D341Med (cell line): ENCODE data around the gene GCNT4.
A peak's percentile ranks its signal among the peaks of the same experiment; 100 is the strongest.
"Not testable (repeated sequence)": the region's sequence is repeated elsewhere in the genome, so short reads cannot be mapped to it uniquely, and the experiment has no call there.

Experiments
- DNase-seq: peaks from one replicate; pipeline ENCODE4 v3.0.0; 2012; ENCODE audit warnings: low spot score

The GCNT4 gene

GRCh38 chr5:75052192-75053053 is at the start of gene GCNT4:
GCNT4 (minus strand) TSS chr5:75052558; CDS start chr5:75030037, 22,521 bp downstream.
- DNase-seq: peak; percentile 78

DNA sequence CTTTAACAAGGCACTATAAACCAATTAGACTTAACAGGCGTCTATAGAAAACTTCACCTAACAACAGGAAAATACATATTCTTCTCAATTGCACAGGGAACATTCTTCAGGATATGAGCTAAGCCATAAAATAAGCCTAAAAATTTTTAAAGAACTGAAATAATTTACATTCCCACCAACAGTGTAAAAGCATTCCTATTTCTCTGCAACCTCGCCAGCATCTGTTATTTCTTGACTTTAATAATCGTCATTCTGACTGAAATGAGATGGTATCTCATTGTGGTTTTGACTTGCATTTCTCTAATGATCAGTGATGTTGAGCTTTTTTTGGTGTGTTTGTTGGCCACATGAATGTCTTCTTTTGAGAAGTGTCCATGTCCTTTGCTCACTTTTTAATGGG is 43.6 kb upstream of the GCNT4 start:
- DNase-seq: not testable (repeated sequence)

GRCh38 chr5:75091597-75091996 is 39.2 kb upstream of the GCNT4 start:
- no peak for DNase-seq

DNA sequence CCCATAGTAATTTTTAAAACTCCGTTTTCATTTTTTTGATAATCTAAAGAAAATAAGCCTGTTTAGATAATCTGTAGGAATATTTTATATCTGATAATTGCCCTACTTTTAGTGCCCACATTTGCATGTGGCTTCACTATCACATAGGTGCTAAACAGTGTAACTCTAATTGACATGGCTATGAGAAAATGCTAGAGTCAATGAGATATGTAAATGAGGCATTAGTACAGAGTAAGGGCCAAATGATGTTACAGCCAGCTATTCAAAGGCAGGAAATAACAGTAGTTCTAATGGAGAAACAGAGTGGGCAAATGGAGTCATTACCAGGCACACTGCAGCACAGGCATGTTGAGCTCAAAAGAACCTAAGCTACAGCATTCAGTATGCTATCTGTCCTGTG is 37.3 kb upstream of the GCNT4 start:
- DNase-seq: no peak

DNA sequence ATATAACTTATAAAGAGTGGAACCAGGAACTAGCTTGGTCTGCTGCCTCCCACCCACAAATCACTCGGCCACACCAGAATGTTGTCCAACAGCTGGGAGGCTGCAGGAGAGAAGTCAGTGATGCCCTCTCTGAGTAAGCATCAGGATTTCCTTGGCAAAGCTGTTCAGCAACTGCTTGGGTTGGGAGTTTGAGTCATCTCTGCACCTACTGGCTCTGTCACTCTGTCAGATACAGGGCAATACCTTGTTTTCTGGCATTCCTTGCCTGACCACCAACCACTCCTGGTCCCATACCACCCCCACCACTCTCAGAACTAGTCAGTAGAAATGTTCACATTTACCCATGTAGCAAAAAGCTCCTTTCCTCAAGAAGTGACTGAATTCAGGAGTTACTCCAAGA is 36.8 kb upstream of the GCNT4 start:
- DNase-seq: no peak

GRCh38 chr5:75088648-75089047 is 36.3 kb upstream of the GCNT4 start:
- no peak for DNase-seq

GRCh38 chr5:75081510-75081909 is 29.2 kb upstream of the GCNT4 start:
- DNase-seq: no peak

DNA sequence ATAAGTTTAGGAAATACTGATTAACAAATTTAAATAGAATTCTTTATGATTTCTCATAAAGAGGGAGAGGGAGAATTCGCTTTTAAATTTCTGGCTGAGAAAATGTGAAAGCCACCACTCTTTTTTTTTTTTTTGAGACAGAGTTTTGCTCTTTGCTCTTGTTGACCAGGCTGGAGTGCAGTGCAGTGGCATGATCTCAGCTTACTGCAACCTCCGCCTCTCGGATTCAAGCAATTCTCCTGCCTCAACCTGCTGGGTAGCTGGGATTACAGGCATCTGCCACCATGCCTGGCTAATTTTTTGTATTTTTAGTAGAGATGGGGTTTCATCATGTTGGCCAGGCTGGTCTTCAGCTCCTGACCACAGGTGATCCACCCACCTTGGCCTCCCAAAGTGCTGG is 27.0 kb upstream of the GCNT4 start:
- DNase-seq: not testable (repeated sequence)

- DNase-seq: no peak
Measured at GRCh38 chr5:75078027-75078426, 25.7 kb upstream of the GCNT4 start.

DNA sequence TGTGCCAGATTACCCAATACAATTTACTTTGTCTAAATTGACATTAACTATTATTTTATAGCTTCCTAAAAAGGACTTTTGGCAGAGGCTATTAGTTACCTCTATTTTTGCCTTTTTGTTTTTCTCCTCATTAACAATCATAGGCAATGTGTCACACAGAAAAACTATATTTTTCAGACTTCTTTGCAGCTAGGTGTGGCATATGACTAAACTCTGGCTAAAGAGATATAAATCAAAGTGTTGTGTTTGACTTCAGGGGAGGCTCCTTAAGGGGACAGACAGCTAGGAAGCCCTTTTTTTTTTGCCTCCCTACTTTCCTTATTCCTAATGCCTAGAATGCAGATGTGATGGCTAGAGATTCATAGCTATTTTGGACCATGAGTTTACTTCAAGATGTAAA is 19.7 kb upstream of the GCNT4 start:
- DNase-seq: no peak

DNA sequence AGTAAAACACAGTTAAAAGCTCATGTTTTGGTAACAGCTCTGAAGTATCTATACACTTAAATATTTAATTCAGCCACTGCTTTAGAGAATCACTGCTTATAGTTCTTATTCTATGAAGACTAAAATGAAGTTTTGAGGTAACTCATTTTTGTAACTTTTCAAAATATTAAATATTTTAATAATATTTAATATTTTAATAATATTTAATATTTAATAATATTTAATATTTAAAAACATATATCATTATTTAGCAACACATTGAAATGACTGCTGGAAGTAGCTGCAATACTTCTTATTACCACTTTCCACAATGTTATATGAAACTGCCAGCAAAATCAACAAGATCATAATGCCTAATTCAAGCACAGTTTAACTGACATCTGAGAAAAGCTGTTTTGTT is 18.7 kb upstream of the GCNT4 start:
- no peak for DNase-seq

DNA sequence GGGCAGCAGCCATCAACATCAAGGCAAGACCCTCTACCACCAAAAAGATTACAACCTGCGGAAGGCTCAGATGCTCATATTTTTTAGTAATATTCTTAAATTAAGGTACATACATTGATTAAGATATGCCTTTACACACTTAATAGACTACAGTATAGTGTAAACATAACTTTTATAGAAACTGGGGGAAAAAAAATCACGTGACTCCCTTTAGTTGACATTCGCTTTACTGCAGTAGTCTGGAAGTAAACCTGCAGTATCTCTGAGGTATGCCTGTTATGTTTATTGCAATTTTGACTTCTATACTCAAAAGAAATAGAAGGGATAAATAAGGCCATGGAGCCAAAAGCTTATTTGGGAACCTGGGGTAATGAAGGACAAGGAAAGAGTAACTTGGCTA is 15.1 kb upstream of the GCNT4 start:
- DNase-seq: no peak

- no peak for DNase-seq
Measured at GRCh38 chr5:75062925-75063531, 10.7 kb upstream of the GCNT4 start.

- DNase-seq: no peak
Measured at GRCh38 chr5:75059912-75060545, 7.7 kb upstream of the GCNT4 start.

DNA sequence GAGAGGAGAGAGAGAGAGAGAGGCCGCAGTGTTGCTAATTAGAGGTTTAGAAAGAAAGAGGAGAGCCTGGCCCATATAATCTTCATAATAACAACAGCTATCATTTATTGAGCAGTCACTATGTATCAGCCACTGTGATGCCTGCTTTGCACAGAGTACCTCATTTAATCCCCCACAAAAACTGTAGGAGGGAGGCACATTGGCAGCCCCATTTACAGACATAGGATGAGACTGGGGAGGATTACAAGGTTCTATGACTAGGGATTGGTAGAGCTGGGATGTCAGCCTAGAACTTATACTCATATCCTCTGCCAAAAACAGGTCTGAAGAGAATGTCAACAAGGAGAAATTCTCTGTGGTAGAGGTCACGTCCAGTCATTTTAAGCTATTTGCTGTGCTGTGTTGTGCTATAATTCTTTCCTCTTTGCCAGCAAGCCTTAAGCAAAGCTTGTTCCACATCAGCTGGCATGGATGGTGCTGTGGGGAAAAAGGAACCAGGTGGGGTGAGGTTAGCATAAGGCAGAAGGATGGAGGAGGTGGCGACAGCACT is 6.7 kb upstream of the GCNT4 start:
- no peak for DNase-seq

DNA sequence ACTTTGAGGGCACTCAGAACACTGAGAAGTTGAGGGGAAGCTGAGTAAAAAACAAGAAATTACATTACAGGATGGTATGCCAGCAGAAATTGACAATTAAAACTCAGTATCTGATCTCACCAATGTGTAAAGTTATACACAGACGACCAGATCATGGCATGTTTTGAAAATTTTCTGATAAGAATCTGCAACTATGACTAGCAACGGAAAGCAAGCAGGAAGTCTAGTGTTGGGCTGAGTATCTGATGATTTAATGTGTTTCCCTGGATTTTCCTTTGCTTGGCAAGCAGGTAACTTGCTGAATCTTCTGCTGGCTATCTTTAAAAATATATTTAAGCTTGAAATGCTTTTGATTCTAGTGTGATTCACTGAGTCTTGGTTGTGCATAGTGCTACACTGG is 5.2 kb upstream of the GCNT4 start:
- no peak for DNase-seq

- no peak for DNase-seq
Measured at GRCh38 chr5:75055727-75056144, 3.4 kb upstream of the GCNT4 start.

- peak; percentile 43 for DNase-seq
Measured at GRCh38 chr5:75054134-75054930, 2.0 kb upstream of the GCNT4 start.

- DNase-seq: peak; percentile 82
Measured at GRCh38 chr5:75053304-75054133, 1.2 kb upstream of the GCNT4 start.

- no peak for DNase-seq
Measured at GRCh38 chr5:75053054-75053303, 621 bp upstream of the GCNT4 start.

GRCh38 chr5:75051217-75051751 is 1.1 kb downstream of the GCNT4 start:
- DNase-seq: no peak
